Muscle layer of duodenum (tissue), 2 donors: ENCODE results near the gene ATF7.
"Not testable (repeated sequence)": the region's sequence is repeated elsewhere in the genome, so short reads cannot be mapped to it uniquely, and the experiment has no call there.

Source experiments
- H3K27ac ChIP-seq: one replicate; pipeline ENCODE4 v1.7.0; 2013; ENCODE audit warnings: mild to moderate bottlenecking, low read length
- H3K27me3 ChIP-seq: one replicate; pipeline ENCODE4 v1.7.0; 2013; ENCODE audit warnings: low read depth, mild to moderate bottlenecking, control low read depth, low read length
- H3K36me3 ChIP-seq, 2 donors: one replicate each; pipeline ENCODE4 v1.7.0; 2013; ENCODE audit warnings: low read length in 2 of 2, control low read depth in 1 of 2, mild to moderate bottlenecking in 1 of 2; ENCODE audit not compliant: insufficient read depth in 2 of 2, control insufficient read depth in 1 of 2
- H3K4me1 ChIP-seq, 2 donors: one replicate each; pipeline ENCODE4 v1.7.0; 2013; ENCODE audit warnings: low read length in 2 of 2, mild to moderate bottlenecking in 2 of 2, control low read depth in 1 of 2, moderate library complexity in 1 of 2; ENCODE audit not compliant: insufficient read depth in 2 of 2, control insufficient read depth in 1 of 2
- H3K4me3 ChIP-seq, 2 donors: one replicate each; pipeline ENCODE4 v1.7.0; 2013; ENCODE audit warnings: low read length in 2 of 2, low read depth in 1 of 2, mild to moderate bottlenecking in 1 of 2
- H3K9me3 ChIP-seq, 2 donors: one replicate each; pipeline ENCODE4 v1.7.0; 2013; ENCODE audit warnings: low read length in 2 of 2, control low read depth in 1 of 2, mild to moderate bottlenecking in 1 of 2; ENCODE audit not compliant: control insufficient read depth in 1 of 2
- donor health status: healthy.

The ATF7 gene

GRCh38 chr12:53563452-53564028 is 62.6 kb downstream of the ATF7 start:
- Histone ChIP-seq H3K4me3 (no peak overlapping the region), H3K27me3 (no peaks in the 10 kb centered on the region), H3K27ac (no peak overlapping the region), H3K4me1 (peaks cover 14 to 31% of the 10 kb centered on the region in 2 donors), H3K36me3 (no peaks in the 10 kb centered on the region), H3K9me3 (no peaks in the 10 kb centered on the region)

GRCh38 chr12:53561590-53561953 is 64.6 kb downstream of the ATF7 start:
- Histone ChIP-seq H3K9me3 (no peaks in the 10 kb centered on the region), H3K36me3 (no peaks in the 10 kb centered on the region), H3K27ac (peak overlapping the region; percentile 61), H3K4me1 (peaks cover 14 to 29% of the 10 kb centered on the region in 2 donors), H3K4me3 (no peak overlapping the region), H3K27me3 (no peaks in the 10 kb centered on the region)

GRCh38 chr12:53560912-53561589 is 65.1 kb downstream of the ATF7 start:
- no peaks in the 10 kb centered on the region for H3K36me3 ChIP-seq
- H3K27ac ChIP-seq, result peak overlapping the region; percentile 61
- no peaks in the 10 kb centered on the region for H3K9me3 ChIP-seq
- H3K4me1 ChIP-seq, result peaks cover 14 to 29% of the 10 kb centered on the region in 2 donors
- no peak overlapping the region for H3K4me3 ChIP-seq
- H3K27me3 ChIP-seq, result no peaks in the 10 kb centered on the region

- no peaks in the 10 kb centered on the region for H3K36me3 ChIP-seq
- no peaks in the 10 kb centered on the region for H3K9me3 ChIP-seq
- H3K4me1 ChIP-seq, result peaks cover 14 to 29% of the 10 kb centered on the region in 2 donors
- no peaks in the 10 kb centered on the region for H3K27me3 ChIP-seq
- H3K27ac ChIP-seq, result no peak overlapping the region
- no peak overlapping the region for H3K4me3 ChIP-seq
Observed at GRCh38 chr12:53560351-53560750, 65.8 kb downstream of the ATF7 start.

GRCh38 chr12:53558631-53559030 is 67.6 kb downstream of the ATF7 start:
- Histone ChIP-seq H3K4me1 (peaks cover 14 to 16% of the 10 kb centered on the region in 2 donors), H3K4me3 (no peak overlapping the region), H3K27me3 (no peaks in the 10 kb centered on the region), H3K9me3 (no peaks in the 10 kb centered on the region), H3K36me3 (no peaks in the 10 kb centered on the region), H3K27ac (no peak overlapping the region)

GRCh38 chr12:53552361-53553327 is 73.5 kb downstream of the ATF7 start:
- H3K4me1 ChIP-seq, result peaks cover 0 to 16% of the 10 kb centered on the region in 2 donors
- no peak overlapping the region for H3K4me3 ChIP-seq
- H3K27me3 ChIP-seq, result no peaks in the 10 kb centered on the region
- no peak overlapping the region for H3K27ac ChIP-seq
- no peaks in the 10 kb centered on the region for H3K9me3 ChIP-seq
- H3K36me3 ChIP-seq, result peaks cover 5 to 18% of the 10 kb centered on the region in 2 donors

- peaks cover 0 to 16% of the 10 kb centered on the region in 2 donors for H3K4me1 ChIP-seq
- H3K36me3 ChIP-seq, result peaks cover 5 to 18% of the 10 kb centered on the region in 2 donors
- no peaks in the 10 kb centered on the region for H3K27me3 ChIP-seq
- no peak overlapping the region for H3K27ac ChIP-seq
- no peaks in the 10 kb centered on the region for H3K9me3 ChIP-seq
- no peak overlapping the region for H3K4me3 ChIP-seq
Observed at GRCh38 chr12:53551889-53552291, 74.3 kb downstream of the ATF7 start.

GRCh38 chr12:53550595-53550994 is 75.6 kb downstream of the ATF7 start:
- Histone ChIP-seq H3K4me3 (no peak overlapping the region), H3K27me3 (no peaks in the 10 kb centered on the region), H3K9me3 (no peaks in the 10 kb centered on the region), H3K4me1 (peaks cover 0 to 16% of the 10 kb centered on the region in 2 donors), H3K36me3 (peaks cover 5 to 18% of the 10 kb centered on the region in 2 donors), H3K27ac (no peak overlapping the region)

GRCh38 chr12:53550131-53550530 is 76.1 kb downstream of the ATF7 start:
- not testable (repeated sequence) for H3K4me3 ChIP-seq, H3K9me3 ChIP-seq, H3K27me3 ChIP-seq, H3K27ac ChIP-seq
- peaks cover 0 to 18% of the 10 kb centered on the region in 2 donors for H3K4me1 ChIP-seq
- peaks cover 5 to 18% of the 10 kb centered on the region in 2 donors for H3K36me3 ChIP-seq

- peaks cover 8 to 33% of the 10 kb centered on the region in 2 donors for H3K4me1 ChIP-seq
- H3K4me3 ChIP-seq, H3K27ac ChIP-seq, H3K9me3 ChIP-seq, H3K27me3 ChIP-seq: not testable (repeated sequence)
- peaks cover 5 to 18% of the 10 kb centered on the region in 2 donors for H3K36me3 ChIP-seq
Observed at GRCh38 chr12:53548354-53548753, 77.8 kb downstream of the ATF7 start.

GRCh38 chr12:53543539-53543938 is 82.6 kb downstream of the ATF7 start:
- Histone ChIP-seq H3K27ac (peak overlapping the region; percentile 78), H3K4me3 (no peak overlapping the region), H3K27me3 (no peaks in the 10 kb centered on the region), H3K9me3 (no peaks in the 10 kb centered on the region), H3K36me3 (peaks cover 13 to 35% of the 10 kb centered on the region in 2 donors), H3K4me1 (peaks cover 16 to 19% of the 10 kb centered on the region in 2 donors)
